ENCODE data around the gene CFAP52. TPM values are rescaled to one million over a fixed set of nuclear protein-coding genes. Genes with fewer than 3 reads are reported as not detected.
"Not testable (repeated sequence)": the region's sequence is repeated elsewhere in the genome, so short reads cannot be mapped to it uniquely, and the experiment has no call there.

The CFAP52 gene
- total and polyA plus RNA-seq, 2 donors, result 0.25 to 0.26 TPM

GRCh38 chr17:9553596-9553995 lies 22.8 kb upstream of the CFAP52 start:
- H3K36me3 ChIP-seq (ENCODE audit: insufficient read depth), result no peaks in the 10 kb centered on the region
- WGBS, result 37% methylated on average over 4 of the region's 4 CpGs
- no peaks in the 10 kb centered on the region for H3K4me1 ChIP-seq (ENCODE audit: insufficient read depth)
- no peak overlapping the region for H3K27ac ChIP-seq (ENCODE audit: low read depth)
- H3K4me3 ChIP-seq (ENCODE audit: low read depth, low read length), result no peak overlapping the region
- DNase-seq (ENCODE audit: extremely low spot score), result no peak

- not testable (repeated sequence) for H3K36me3 ChIP-seq (ENCODE audit: insufficient read depth); H3K4me1 ChIP-seq (ENCODE audit: insufficient read depth); H3K4me3 ChIP-seq (ENCODE audit: low read depth, low read length); DNase-seq (ENCODE audit: extremely low spot score); H3K27ac ChIP-seq (ENCODE audit: low read depth)
- WGBS, result 86% methylated on average over 6 of the region's 6 CpGs
These were observed 21.7 kb upstream of the CFAP52 start for GRCh38 chr17:9554715-9555114.

- H3K36me3 ChIP-seq (ENCODE audit: insufficient read depth), result no peaks in the 10 kb centered on the region
- no peak overlapping the region for H3K4me3 ChIP-seq (ENCODE audit: low read depth, low read length)
- no peaks in the 10 kb centered on the region for H3K4me1 ChIP-seq (ENCODE audit: insufficient read depth)
- DNase-seq (ENCODE audit: extremely low spot score), result no peak
- WGBS, result 55% methylated on average over 10 of the region's 10 CpGs
- no peak overlapping the region for H3K27ac ChIP-seq (ENCODE audit: low read depth)
These were observed 19.2 kb upstream of the CFAP52 start for GRCh38 chr17:9557161-9557755.

GRCh38 chr17:9557857-9558256 lies 18.6 kb upstream of the CFAP52 start:
- no peak for DNase-seq (ENCODE audit: extremely low spot score)
- no peak overlapping the region for H3K27ac ChIP-seq (ENCODE audit: low read depth)
- peaks cover 2% of the 10 kb centered on the region for H3K36me3 ChIP-seq (ENCODE audit: insufficient read depth)
- no peak overlapping the region for H3K4me3 ChIP-seq (ENCODE audit: low read depth, low read length)
- 80% methylated on average over 9 of the region's 9 CpGs for WGBS
- H3K4me1 ChIP-seq (ENCODE audit: insufficient read depth), result no peaks in the 10 kb centered on the region

GRCh38 chr17:9564104-9564503 lies 12.3 kb upstream of the CFAP52 start:
- H3K4me3 ChIP-seq (ENCODE audit: low read depth, low read length), result no peak overlapping the region
- peaks cover 2% of the 10 kb centered on the region for H3K36me3 ChIP-seq (ENCODE audit: insufficient read depth)
- peaks cover 2% of the 10 kb centered on the region for H3K4me1 ChIP-seq (ENCODE audit: insufficient read depth)
- H3K27ac ChIP-seq (ENCODE audit: low read depth), result peak overlapping the region; percentile 45
- no peak for DNase-seq (ENCODE audit: extremely low spot score)

GRCh38 chr17:9566067-9566466 lies 10.4 kb upstream of the CFAP52 start:
- no peak for DNase-seq (ENCODE audit: extremely low spot score)
- H3K36me3 ChIP-seq (ENCODE audit: insufficient read depth), result peaks cover 2% of the 10 kb centered on the region
- 72% methylated on average over 7 of the region's 7 CpGs for WGBS

GRCh38 chr17:9566739-9567138 lies 9.7 kb upstream of the CFAP52 start:
- not testable (repeated sequence) for H3K4me3 ChIP-seq (ENCODE audit: low read depth, low read length); H3K36me3 ChIP-seq (ENCODE audit: insufficient read depth); H3K4me1 ChIP-seq (ENCODE audit: insufficient read depth); H3K27ac ChIP-seq (ENCODE audit: low read depth); DNase-seq (ENCODE audit: extremely low spot score)
- WGBS, result 98% methylated on average over 5 of the region's 5 CpGs

More at GRCh38 chr17:9566067-9566466, 10.4 kb upstream of the CFAP52 start:
- peaks cover 2% of the 10 kb centered on the region for H3K4me1 ChIP-seq (ENCODE audit: insufficient read depth)
- no peak overlapping the region for H3K4me3 ChIP-seq (ENCODE audit: low read depth, low read length)
- H3K27ac ChIP-seq (ENCODE audit: low read depth), result no peak overlapping the region

GRCh38 chr17:9568004-9568403 lies 8.4 kb upstream of the CFAP52 start:
- H3K27ac ChIP-seq (ENCODE audit: low read depth), result no peak overlapping the region
- H3K36me3 ChIP-seq (ENCODE audit: insufficient read depth), result no peaks in the 10 kb centered on the region
- peaks cover 2% of the 10 kb centered on the region for H3K4me1 ChIP-seq (ENCODE audit: insufficient read depth)
- DNase-seq (ENCODE audit: extremely low spot score), result no peak
- H3K4me3 ChIP-seq (ENCODE audit: low read depth, low read length), result no peak overlapping the region

- H3K27ac ChIP-seq (ENCODE audit: low read depth), result no peak overlapping the region
- 85% methylated on average over 11 of the region's 11 CpGs for WGBS
- peaks cover 2% of the 10 kb centered on the region for H3K4me1 ChIP-seq (ENCODE audit: insufficient read depth)
- H3K4me3 ChIP-seq (ENCODE audit: low read depth, low read length), result no peak overlapping the region
- no peak for DNase-seq (ENCODE audit: extremely low spot score)
- H3K36me3 ChIP-seq (ENCODE audit: insufficient read depth), result no peaks in the 10 kb centered on the region
These were observed 7.4 kb upstream of the CFAP52 start for GRCh38 chr17:9568957-9569588.

GRCh38 chr17:9571201-9571600 lies 5.2 kb upstream of the CFAP52 start:
- Histone ChIP-seq H3K4me1 (ENCODE audit: insufficient read depth) (no peaks in the 10 kb centered on the region), H3K36me3 (ENCODE audit: insufficient read depth) (no peaks in the 10 kb centered on the region), H3K4me3 (ENCODE audit: low read depth, low read length) (no peak overlapping the region), H3K27ac (ENCODE audit: low read depth) (no peak overlapping the region)
- 92% methylated on average over 10 of the region's 10 CpGs for WGBS
- DNase-seq (ENCODE audit: extremely low spot score), result no peak

GRCh38 chr17:9575381-9576101 lies 901 bp upstream of the CFAP52 start, which contains the start of gene STX8:
TSS of gene STX8 (minus strand) at chr17:9575820. CDS start at chr17:9575808, 12 bp downstream.
- peak within 1 kb of the TSS; percentile 79 for H3K4me3 ChIP-seq (ENCODE audit: low read depth, low read length)
- peak; percentile 54 for DNase-seq (ENCODE audit: extremely low spot score)
- WGBS, result 1% methylated on average over 42 of the region's 42 CpGs
- H3K36me3 ChIP-seq (ENCODE audit: insufficient read depth), result no peaks in the 10 kb centered on the region
- H3K4me1 ChIP-seq (ENCODE audit: insufficient read depth), result no peaks in the 10 kb centered on the region
- no peak within 1 kb of the TSS for H3K27ac ChIP-seq (ENCODE audit: low read depth)

GRCh38 chr17:9577373-9577709 lies 899 bp downstream of the CFAP52 start:
- DNase-seq (ENCODE audit: extremely low spot score), result no peak
- WGBS, result 10% methylated on average over 4 of the region's 4 CpGs
- H3K27ac ChIP-seq (ENCODE audit: low read depth), result no peak overlapping the region
- H3K36me3 ChIP-seq (ENCODE audit: insufficient read depth), result no peaks in the 10 kb centered on the region
- no peak overlapping the region for H3K4me3 ChIP-seq (ENCODE audit: low read depth, low read length)
- H3K4me1 ChIP-seq (ENCODE audit: insufficient read depth), result no peaks in the 10 kb centered on the region

- WGBS, result 93% methylated on average over 10 of the region's 10 CpGs
- H3K27ac ChIP-seq (ENCODE audit: low read depth), result no peak overlapping the region
- no peak for DNase-seq (ENCODE audit: extremely low spot score)
These were observed 11.7 kb downstream of the CFAP52 start for GRCh38 chr17:9587969-9588656.

GRCh38 chr17:9594065-9594464 lies 17.6 kb downstream of the CFAP52 start:
- Histone ChIP-seq H3K4me1 (ENCODE audit: insufficient read depth) (no peaks in the 10 kb centered on the region), H3K27ac (ENCODE audit: low read depth) (no peak overlapping the region), H3K36me3 (ENCODE audit: insufficient read depth) (no peaks in the 10 kb centered on the region), H3K4me3 (ENCODE audit: low read depth, low read length) (no peak overlapping the region)
- WGBS, result 43% methylated on average over 6 of the region's 6 CpGs
- no peak for DNase-seq (ENCODE audit: extremely low spot score)

More at GRCh38 chr17:9587969-9588656, 11.7 kb downstream of the CFAP52 start:
- no peaks in the 10 kb centered on the region for H3K36me3 ChIP-seq (ENCODE audit: insufficient read depth)
- no peaks in the 10 kb centered on the region for H3K4me1 ChIP-seq (ENCODE audit: insufficient read depth)
- no peak overlapping the region for H3K4me3 ChIP-seq (ENCODE audit: low read depth, low read length)
